SJSA1 (cell line): ENCODE measurements around the gene TRANK1. TPM values are rescaled to one million over a fixed set of nuclear protein-coding genes. Genes with fewer than 3 reads are reported as not detected.
"Not testable (repeated sequence)": the region's sequence is repeated elsewhere in the genome, so short reads cannot be mapped to it uniquely, and the experiment has no call there.

Experiments used
- DNase-seq, 2 experiments: peaks; one replicate each; pipeline ENCODE4 v3.0.0-alpha.2; 2015 to 2020; ENCODE audit warnings: low spot score in 2 of 2, low read depth in 1 of 2
- H3K27ac ChIP-seq: fragments of 250-450 bp; sonication (Bioruptor Pico); 2 replicates; pipeline ENCODE4 v1.5.1; 2020; ENCODE audit warnings: mild to moderate bottlenecking, moderate library complexity
- H3K27me3 ChIP-seq: fragments of 250-450 bp; sonication (Bioruptor Pico); replicated peaks from 2 replicates; pipeline ENCODE4 v1.5.1; 2020; ENCODE audit warnings: mild to moderate bottlenecking, moderate library complexity
- H3K36me3 ChIP-seq: fragments of 250-450 bp; sonication (Bioruptor Pico); 2 replicates; pipeline ENCODE4 v1.5.1; 2020; ENCODE audit warnings: mild to moderate bottlenecking
- H3K4me1 ChIP-seq: fragments of 250-450 bp; sonication (Bioruptor Pico); replicated peaks from 2 replicates; pipeline ENCODE4 v1.6.1; 2021; ENCODE audit warnings: mild to moderate bottlenecking
- H3K4me3 ChIP-seq: fragments of 250-450 bp; sonication (Bioruptor Pico); 2 replicates; pipeline ENCODE4 v1.5.1; 2020; ENCODE audit warnings: mild to moderate bottlenecking
- H3K9me3 ChIP-seq: fragments of 250-450 bp; sonication (Bioruptor Pico); replicated peaks from 2 replicates; pipeline ENCODE4 v1.5.1; 2020; ENCODE audit warnings: mild to moderate bottlenecking
- total RNA-seq: library from RNA; depleted of rRNA; stranded (reverse); fragments of >200 nt; shearing (Covaris generic); gene quantifications from 2 replicates; pipeline ENCODE4 v1.2.3, GENCODE V29; 2014

TRANK1 gene
- total RNA-seq, 1 experiment from 2014 or later = 2.4 TPM

DNA sequence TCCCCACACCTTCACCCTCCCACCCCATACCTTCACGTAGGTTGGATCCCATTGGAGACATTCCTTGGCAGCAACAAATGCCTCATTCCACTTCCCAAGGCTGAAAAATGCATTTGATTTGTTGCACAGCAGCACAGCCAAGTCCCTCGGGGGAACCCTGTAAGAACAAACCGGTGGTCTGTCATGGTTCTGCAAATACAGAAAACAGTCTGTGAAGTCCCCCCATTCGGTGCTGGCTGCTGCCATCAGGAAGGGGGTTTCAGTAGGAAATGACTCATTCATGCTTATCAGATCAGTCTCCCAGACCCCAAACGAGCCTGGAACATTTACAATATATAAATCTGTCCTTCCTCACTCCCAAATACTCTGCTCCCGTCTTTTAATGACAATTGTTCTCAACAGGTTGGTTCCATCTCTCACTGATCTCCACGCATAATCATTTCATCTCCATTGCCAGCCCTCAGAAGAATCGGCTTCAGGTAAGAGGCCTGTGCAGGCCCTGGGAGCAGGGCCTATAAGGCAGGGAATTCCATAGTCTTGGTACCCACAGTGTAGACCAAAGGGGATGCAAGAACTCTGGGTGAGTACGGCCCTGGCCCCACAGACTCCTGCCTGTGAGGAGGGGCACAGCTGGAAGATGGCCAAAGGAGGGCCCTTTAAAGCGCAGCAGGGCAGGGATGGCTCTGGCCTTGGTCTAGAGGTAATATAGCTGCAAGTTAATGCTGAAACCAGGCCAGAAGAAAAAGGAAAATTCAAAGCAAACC lies 41.6 kb downstream of the TRANK1 start:
- H3K4me1 ChIP-seq = no peaks in the 10 kb centered on the region; the same call in 1 of the 2 replicates
- no peaks in the 10 kb centered on the region for H3K27me3 ChIP-seq
- DNase-seq = no peak
- H3K4me3 ChIP-seq = no peak overlapping the region
- no peak overlapping the region for H3K27ac ChIP-seq
- H3K9me3 ChIP-seq = no peaks in the 10 kb centered on the region
- H3K36me3 ChIP-seq = no peaks in the 10 kb centered on the region

DNA sequence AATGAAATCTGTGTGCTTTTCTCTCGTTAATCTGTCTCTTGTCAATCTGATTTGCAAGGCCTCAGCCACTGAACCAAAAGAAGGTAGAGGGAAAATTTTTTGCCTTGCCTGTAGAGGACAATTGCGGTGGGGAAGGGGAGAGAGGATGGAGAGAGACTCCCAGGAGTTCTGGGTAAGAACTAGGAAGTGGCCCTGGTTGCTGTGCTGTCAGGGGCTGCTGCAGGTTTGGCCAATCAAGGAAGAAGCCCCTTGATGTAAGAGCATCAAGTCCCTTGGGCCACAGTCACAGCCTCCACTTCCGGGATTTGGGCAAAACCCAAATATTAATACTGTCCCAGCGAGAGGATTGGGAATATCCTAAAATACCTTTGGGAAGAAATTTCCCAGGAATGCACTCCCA lies 43.3 kb downstream of the TRANK1 start:
- DNase-seq = no peak
- Histone ChIP-seq H3K4me1 (no peaks in the 10 kb centered on the region), H3K36me3 (no peaks in the 10 kb centered on the region), H3K4me3 (no peak overlapping the region), H3K27ac (no peak overlapping the region), H3K27me3 (no peaks in the 10 kb centered on the region), H3K9me3 (no peaks in the 10 kb centered on the region)

- H3K27ac ChIP-seq = no peak overlapping the region
- no peak overlapping the region for H3K4me3 ChIP-seq
- H3K36me3 ChIP-seq = no peaks in the 10 kb centered on the region
- no peaks in the 10 kb centered on the region for H3K9me3 ChIP-seq
- H3K27me3 ChIP-seq = no peaks in the 10 kb centered on the region
- no peaks in the 10 kb centered on the region for H3K4me1 ChIP-seq
- no peak for DNase-seq
Measured at GRCh38 chr3:36900474-36901443, 44.1 kb downstream of the TRANK1 start.

DNA sequence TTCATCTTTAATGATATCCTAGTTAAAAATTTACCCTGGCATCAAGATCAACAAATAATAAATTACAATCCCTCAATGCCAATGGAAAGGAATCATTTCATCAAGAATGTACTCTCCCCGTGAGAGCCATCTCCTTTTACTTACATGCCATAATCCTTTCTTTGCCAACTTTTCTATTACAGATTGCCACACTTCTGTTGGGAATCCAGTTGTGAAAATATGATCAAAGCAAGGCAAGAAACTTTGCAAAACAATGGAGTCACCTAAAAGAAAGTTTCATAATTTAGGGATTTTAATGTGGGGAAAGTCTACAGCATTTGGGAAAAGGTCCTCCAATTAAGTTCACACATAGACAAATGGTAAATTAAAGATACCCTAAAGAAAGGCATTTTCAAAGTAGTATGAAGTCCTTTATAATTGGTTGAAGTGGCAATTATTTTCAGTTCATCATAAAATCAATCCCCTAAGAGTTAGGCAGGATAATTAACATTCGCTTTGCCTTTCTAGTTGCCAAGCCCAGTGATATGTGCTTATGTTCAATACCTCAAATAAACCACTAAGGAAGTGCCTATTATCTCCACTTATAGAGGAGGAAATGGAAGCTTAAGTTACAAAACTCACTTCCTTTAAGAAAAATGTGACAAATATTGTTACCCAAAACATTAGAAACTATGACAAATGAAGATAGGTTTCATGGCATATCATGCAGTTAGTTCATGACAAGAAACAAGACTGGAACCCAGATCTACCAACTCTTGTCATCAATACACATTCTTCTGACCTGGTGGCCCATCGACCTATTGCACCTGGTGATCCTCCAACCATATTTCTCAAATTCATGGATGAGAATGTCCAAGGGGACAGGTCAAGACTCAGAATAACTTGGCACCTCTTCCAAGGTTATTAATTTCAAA lies 49.1 kb downstream of the TRANK1 start:
- H3K36me3 ChIP-seq = no peaks in the 10 kb centered on the region
- no peak overlapping the region for H3K4me3 ChIP-seq
- no peak overlapping the region for H3K27ac ChIP-seq
- H3K9me3 ChIP-seq = no peaks in the 10 kb centered on the region
- no peaks in the 10 kb centered on the region for H3K4me1 ChIP-seq
- no peaks in the 10 kb centered on the region for H3K27me3 ChIP-seq
- DNase-seq = no peak

- Histone ChIP-seq H3K36me3 (no peaks in the 10 kb centered on the region), H3K27me3 (no peaks in the 10 kb centered on the region), H3K9me3 (no peaks in the 10 kb centered on the region), H3K4me3 (no peak overlapping the region), H3K27ac (no peak overlapping the region), H3K4me1 (no peaks in the 10 kb centered on the region)
- DNase-seq = no peak
Measured at GRCh38 chr3:36894914-36895313, 49.9 kb downstream of the TRANK1 start.

- H3K4me3 ChIP-seq = no peak overlapping the region
- H3K9me3 ChIP-seq = no peaks in the 10 kb centered on the region
- H3K27ac ChIP-seq = no peak overlapping the region
- no peaks in the 10 kb centered on the region for H3K36me3 ChIP-seq
- H3K4me1 ChIP-seq = no peaks in the 10 kb centered on the region
- no peak for DNase-seq
- no peaks in the 10 kb centered on the region for H3K27me3 ChIP-seq
Measured at GRCh38 chr3:36893826-36894225, 51.0 kb downstream of the TRANK1 start.

- DNase-seq = peak in 1 of 2 experiments; percentile 19
- no peaks in the 10 kb centered on the region for H3K4me1 ChIP-seq
- peak overlapping the region; percentile 12; the same call in 1 of the 2 replicates for H3K27ac ChIP-seq
- no peak overlapping the region for H3K4me3 ChIP-seq
- no peaks in the 10 kb centered on the region for H3K36me3 ChIP-seq
- H3K9me3 ChIP-seq = no peaks in the 10 kb centered on the region
- no peaks in the 10 kb centered on the region for H3K27me3 ChIP-seq
Measured at GRCh38 chr3:36893137-36893557, 51.7 kb downstream of the TRANK1 start.

DNA sequence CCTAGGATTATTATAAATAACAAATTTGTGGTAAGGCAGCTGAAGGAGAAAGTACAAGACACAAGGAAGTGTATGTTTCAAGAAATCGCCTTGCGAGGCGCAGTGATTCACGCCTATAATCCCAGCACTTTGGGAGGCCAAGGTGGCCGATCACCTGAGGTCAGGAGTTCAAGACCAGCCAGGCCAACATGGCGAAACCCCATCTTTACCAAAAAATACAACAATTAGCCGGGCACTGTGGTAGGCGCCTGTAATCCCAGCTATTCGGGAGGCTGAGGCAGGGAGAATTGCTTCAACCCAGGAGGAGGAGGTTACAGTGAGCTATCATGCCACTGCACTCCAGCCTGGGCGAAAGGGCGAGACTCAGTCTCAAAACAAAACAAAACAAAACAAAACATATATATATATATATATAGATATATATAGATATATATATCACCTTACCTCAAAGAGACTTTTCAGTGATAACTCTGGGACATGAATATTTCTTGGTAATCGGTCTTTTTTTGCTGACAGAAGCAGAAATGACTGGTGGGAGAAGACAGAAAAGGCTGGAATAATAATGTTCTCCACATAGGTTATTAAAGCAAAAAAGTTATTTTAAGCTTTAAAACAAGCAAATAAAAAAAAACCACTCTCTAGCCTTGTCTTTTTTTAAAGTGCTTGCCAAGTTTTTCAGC lies 52.3 kb downstream of the TRANK1 start:
- Histone ChIP-seq H3K27ac (peak overlapping the region; percentile 12; the same call in 1 of the 2 replicates), H3K27me3 (no peaks in the 10 kb centered on the region), H3K36me3 (no peaks in the 10 kb centered on the region), H3K4me1 (no peaks in the 10 kb centered on the region), H3K4me3 (no peak overlapping the region), H3K9me3 (no peaks in the 10 kb centered on the region)
- no peak for DNase-seq

GRCh38 chr3:36891701-36892160 lies 53.1 kb downstream of the TRANK1 start:
- Histone ChIP-seq H3K27me3 (no peaks in the 10 kb centered on the region), H3K36me3 (no peaks in the 10 kb centered on the region), H3K4me3 (no peak overlapping the region), H3K9me3 (no peaks in the 10 kb centered on the region), H3K4me1 (no peaks in the 10 kb centered on the region), H3K27ac (no peak overlapping the region)
- no peak for DNase-seq

GRCh38 chr3:36891097-36891496 lies 53.8 kb downstream of the TRANK1 start:
- not testable (repeated sequence) for H3K4me3 ChIP-seq, DNase-seq, H3K9me3 ChIP-seq, H3K27me3 ChIP-seq, H3K36me3 ChIP-seq, H3K27ac ChIP-seq, H3K4me1 ChIP-seq

DNA sequence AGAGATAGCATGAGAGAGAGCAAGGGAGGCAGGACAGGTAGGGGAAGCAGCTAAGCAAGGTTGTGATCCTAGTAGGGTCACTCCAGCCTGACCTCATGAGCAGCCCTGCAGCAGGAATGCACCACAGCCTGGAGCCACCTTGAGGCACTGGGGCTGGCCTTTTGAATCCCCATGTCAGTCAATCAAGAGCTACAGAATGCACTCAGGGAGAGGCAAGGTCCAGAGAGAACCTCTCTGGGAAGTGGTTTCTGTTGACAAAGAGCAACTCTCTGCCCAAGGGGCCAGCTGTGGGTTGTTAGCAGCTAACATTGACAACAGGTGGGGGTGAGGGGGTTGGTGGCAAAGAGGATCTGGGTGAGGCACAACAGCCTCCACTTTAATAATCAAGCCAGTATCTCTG lies 54.6 kb downstream of the TRANK1 start:
- no peaks in the 10 kb centered on the region for H3K36me3 ChIP-seq
- H3K27me3 ChIP-seq = no peaks in the 10 kb centered on the region
- H3K4me3 ChIP-seq = no peak overlapping the region
- H3K9me3 ChIP-seq = no peaks in the 10 kb centered on the region
- H3K4me1 ChIP-seq = no peaks in the 10 kb centered on the region
- no peak for DNase-seq
- H3K27ac ChIP-seq = no peak overlapping the region

DNA sequence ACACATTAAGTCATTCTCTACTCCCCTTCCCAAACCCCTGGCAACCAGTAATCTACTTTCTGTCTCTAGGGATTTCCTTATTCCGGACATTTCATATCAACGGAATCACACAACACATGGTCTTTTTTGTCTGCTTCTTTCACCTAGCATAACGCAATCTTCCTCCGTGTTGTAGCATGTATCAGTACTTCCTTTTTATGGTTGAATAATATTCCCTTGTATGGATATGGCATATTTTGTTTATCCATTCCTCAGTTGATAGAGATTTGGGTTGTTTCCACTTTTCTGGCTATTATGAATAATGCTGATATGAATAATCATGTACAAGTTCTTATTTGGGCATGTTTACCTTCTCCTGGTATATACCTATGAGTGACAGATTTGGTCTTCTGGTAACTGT lies 63.1 kb downstream of the TRANK1 start:
- Histone ChIP-seq H3K36me3 (no peaks in the 10 kb centered on the region), H3K4me1 (peaks cover 3% of the 10 kb centered on the region), H3K27me3 (no peaks in the 10 kb centered on the region), H3K27ac (no peak overlapping the region), H3K4me3 (no peak overlapping the region), H3K9me3 (no peaks in the 10 kb centered on the region)
- no peak for DNase-seq

DNA sequence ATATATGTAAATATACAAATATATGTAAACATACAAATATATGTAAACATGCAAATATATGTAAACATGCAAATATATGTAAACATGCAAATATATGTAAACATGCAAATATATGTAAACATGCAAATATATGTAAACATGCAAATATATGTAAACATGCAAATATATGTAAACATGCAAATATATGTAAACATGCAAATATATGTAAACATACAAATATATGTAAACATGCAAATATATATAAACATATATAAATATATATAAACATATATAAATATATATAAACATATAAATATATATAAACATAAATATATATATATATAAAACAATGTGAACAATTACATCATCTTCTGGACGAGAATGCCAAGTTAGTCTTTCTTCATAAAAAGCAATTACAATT lies 65.0 kb downstream of the TRANK1 start:
- not testable (repeated sequence) for H3K27me3 ChIP-seq, H3K36me3 ChIP-seq, H3K9me3 ChIP-seq, DNase-seq, H3K4me3 ChIP-seq, H3K27ac ChIP-seq
- peaks cover 11% of the 10 kb centered on the region for H3K4me1 ChIP-seq
